ENCODE measurements around the gene ZNF18.
"Not testable (repeated sequence)": the region's sequence is repeated elsewhere in the genome, so short reads cannot be mapped to it uniquely, and the experiment has no call there.

Gene ZNF18

GRCh38 chr17:11986179-11986941 is 10.9 kb downstream of the ZNF18 start:
- Histone ChIP-seq H3K27me3 (ENCODE audit: insufficient read depth, low read length, poor library complexity, severe bottlenecking) (no peaks in the 10 kb centered on the region), H3K9me3 (ENCODE audit: insufficient read depth, low read depth, low read length) (no peaks in the 10 kb centered on the region), H3K4me1 (ENCODE audit: insufficient read depth, low read length, poor library complexity, severe bottlenecking) (no peaks in the 10 kb centered on the region), H3K79me2 (ENCODE audit: insufficient read depth, low read length) (no peaks in the 10 kb centered on the region), H3F3A (ENCODE audit: low read depth) (no peaks in the 10 kb centered on the region), H2AFZ (ENCODE audit: low read length) (no peak overlapping the region), H3K36me3 (ENCODE audit: insufficient read depth, low read length) (peaks cover 13% of the 10 kb centered on the region; the same call in 1 of the 2 replicates), H4K20me1 (ENCODE audit: insufficient read depth, low read length, poor library complexity, severe bottlenecking) (no peaks in the 10 kb centered on the region), H3K4me3 (ENCODE audit: low read length, poor library complexity, severe bottlenecking) (no peak overlapping the region), H3K9me2 (replicated peaks; ENCODE audit: low read depth, low read length) (no peaks in the 10 kb centered on the region), H3K9ac (ENCODE audit: low read depth, low read length, poor library complexity, severe bottlenecking) (no peak overlapping the region), H3K4me2 (ENCODE audit: low read depth, low read length, poor library complexity, severe bottlenecking) (no peak overlapping the region)
- TF ChIP-seq EZH2phosphoT487 (IDR thresholded peaks at IDR 0.05; ENCODE audit: borderline replicate concordance): no peak

- Histone ChIP-seq H3K4me2 (ENCODE audit: low read depth, low read length, poor library complexity, severe bottlenecking) (no peak overlapping the region), H3K9me2 (replicated peaks; ENCODE audit: low read depth, low read length) (no peaks in the 10 kb centered on the region), H2AFZ (ENCODE audit: low read length) (no peak overlapping the region), H3K36me3 (ENCODE audit: insufficient read depth, low read length) (peaks cover 27% of the 10 kb centered on the region; the same call in 1 of the 2 replicates), H3K27me3 (ENCODE audit: insufficient read depth, low read length, poor library complexity, severe bottlenecking) (no peaks in the 10 kb centered on the region), H4K20me1 (ENCODE audit: insufficient read depth, low read length, poor library complexity, severe bottlenecking) (no peaks in the 10 kb centered on the region), H3K79me2 (ENCODE audit: insufficient read depth, low read length) (no peaks in the 10 kb centered on the region), H3K4me3 (ENCODE audit: low read length, poor library complexity, severe bottlenecking) (no peak overlapping the region), H3K4me1 (ENCODE audit: insufficient read depth, low read length, poor library complexity, severe bottlenecking) (no peaks in the 10 kb centered on the region), H3K9ac (ENCODE audit: low read depth, low read length, poor library complexity, severe bottlenecking) (no peak overlapping the region), H3F3A (ENCODE audit: low read depth) (no peaks in the 10 kb centered on the region), H3K9me3 (ENCODE audit: insufficient read depth, low read depth, low read length) (no peaks in the 10 kb centered on the region)
- no peak for TF ChIP-seq CTCF (conservative IDR thresholded peaks at IDR 0.05; ENCODE audit: low read length)
- no peak for TF ChIP-seq EZH2phosphoT487 (IDR thresholded peaks at IDR 0.05; ENCODE audit: borderline replicate concordance)
Measured at GRCh38 chr17:11981862-11982261, 15.4 kb downstream of the ZNF18 start.

DNA sequence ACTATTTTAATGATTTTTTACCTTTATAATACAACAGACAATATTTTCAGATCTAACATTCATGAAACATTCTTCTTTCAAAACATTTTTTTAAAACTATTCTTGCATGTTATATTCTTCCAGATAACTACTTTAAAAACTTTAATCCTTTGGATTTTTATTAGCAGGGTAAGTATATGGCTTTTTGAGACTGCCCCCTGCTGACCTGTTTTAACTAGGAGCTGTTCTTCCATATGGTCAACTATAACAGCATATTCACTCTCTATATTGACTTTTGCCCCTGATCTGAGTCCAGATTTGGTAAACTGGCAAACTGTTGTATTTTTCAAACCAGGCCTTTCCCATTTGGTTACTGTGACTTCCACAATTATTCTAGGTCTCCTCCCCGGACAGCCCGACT is 16.5 kb downstream of the ZNF18 start:
- H3K9me2 ChIP-seq (replicated peaks; ENCODE audit: low read depth, low read length): no peaks in the 10 kb centered on the region
- H3K9me3 ChIP-seq (ENCODE audit: insufficient read depth, low read depth, low read length): no peaks in the 10 kb centered on the region
- H3K4me2 ChIP-seq (ENCODE audit: low read depth, low read length, poor library complexity, severe bottlenecking): no peak overlapping the region
- H3K9ac ChIP-seq (ENCODE audit: low read depth, low read length, poor library complexity, severe bottlenecking): no peak overlapping the region
- peak; percentile 52 for TF ChIP-seq CTCF (conservative IDR thresholded peaks at IDR 0.05; ENCODE audit: low read length)
- TF ChIP-seq EZH2phosphoT487 (IDR thresholded peaks at IDR 0.05; ENCODE audit: borderline replicate concordance): no peak
- no peaks in the 10 kb centered on the region for H4K20me1 ChIP-seq (ENCODE audit: insufficient read depth, low read length, poor library complexity, severe bottlenecking)
- no peaks in the 10 kb centered on the region for H3K4me1 ChIP-seq (ENCODE audit: insufficient read depth, low read length, poor library complexity, severe bottlenecking)
- H3K36me3 ChIP-seq (ENCODE audit: insufficient read depth, low read length): peaks cover 27% of the 10 kb centered on the region; the same call in 1 of the 2 replicates
- no peaks in the 10 kb centered on the region for H3F3A ChIP-seq (ENCODE audit: low read depth)
- no peaks in the 10 kb centered on the region for H3K27me3 ChIP-seq (ENCODE audit: insufficient read depth, low read length, poor library complexity, severe bottlenecking)
- no peaks in the 10 kb centered on the region for H3K79me2 ChIP-seq (ENCODE audit: insufficient read depth, low read length)
- H3K4me3 ChIP-seq (ENCODE audit: low read length, poor library complexity, severe bottlenecking): no peak overlapping the region
- no peak overlapping the region for H2AFZ ChIP-seq (ENCODE audit: low read length)

DNA sequence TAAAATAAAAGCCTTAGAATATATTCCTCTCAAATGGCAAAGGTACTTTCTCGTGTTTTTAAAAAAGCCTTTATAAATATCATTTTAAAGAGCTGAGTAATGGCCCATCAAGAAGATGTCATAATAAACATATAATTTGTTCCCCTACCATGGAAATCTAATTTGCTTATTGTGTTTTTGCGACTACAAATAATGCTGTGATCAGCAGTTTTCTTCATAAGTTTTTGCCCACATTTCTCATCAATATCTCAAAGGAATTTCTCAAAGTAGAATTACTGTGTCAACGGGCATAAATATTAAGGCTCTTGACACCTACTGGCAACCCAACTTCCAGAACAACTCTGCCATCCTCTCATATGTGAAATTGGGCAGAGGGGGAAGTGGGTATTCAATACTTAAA is 17.5 kb downstream of the ZNF18 start:
- peaks cover 27% of the 10 kb centered on the region; the same call in 1 of the 2 replicates for H3K36me3 ChIP-seq (ENCODE audit: insufficient read depth, low read length)
- no peaks in the 10 kb centered on the region for H3K9me3 ChIP-seq (ENCODE audit: insufficient read depth, low read depth, low read length)
- no peak overlapping the region for H3K9ac ChIP-seq (ENCODE audit: low read depth, low read length, poor library complexity, severe bottlenecking)
- no peak overlapping the region for H3K4me3 ChIP-seq (ENCODE audit: low read length, poor library complexity, severe bottlenecking)
- H3K27me3 ChIP-seq (ENCODE audit: insufficient read depth, low read length, poor library complexity, severe bottlenecking): no peaks in the 10 kb centered on the region
- no peaks in the 10 kb centered on the region for H3K4me1 ChIP-seq (ENCODE audit: insufficient read depth, low read length, poor library complexity, severe bottlenecking)
- no peaks in the 10 kb centered on the region for H3F3A ChIP-seq (ENCODE audit: low read depth)
- no peaks in the 10 kb centered on the region for H4K20me1 ChIP-seq (ENCODE audit: insufficient read depth, low read length, poor library complexity, severe bottlenecking)
- H3K4me2 ChIP-seq (ENCODE audit: low read depth, low read length, poor library complexity, severe bottlenecking): no peak overlapping the region
- TF ChIP-seq CTCF (conservative IDR thresholded peaks at IDR 0.05; ENCODE audit: low read length) (no peak), EZH2phosphoT487 (IDR thresholded peaks at IDR 0.05; ENCODE audit: borderline replicate concordance) (no peak)
- no peaks in the 10 kb centered on the region for H3K79me2 ChIP-seq (ENCODE audit: insufficient read depth, low read length)
- no peak overlapping the region for H2AFZ ChIP-seq (ENCODE audit: low read length)
- no peaks in the 10 kb centered on the region for H3K9me2 ChIP-seq (replicated peaks; ENCODE audit: low read depth, low read length)

DNA sequence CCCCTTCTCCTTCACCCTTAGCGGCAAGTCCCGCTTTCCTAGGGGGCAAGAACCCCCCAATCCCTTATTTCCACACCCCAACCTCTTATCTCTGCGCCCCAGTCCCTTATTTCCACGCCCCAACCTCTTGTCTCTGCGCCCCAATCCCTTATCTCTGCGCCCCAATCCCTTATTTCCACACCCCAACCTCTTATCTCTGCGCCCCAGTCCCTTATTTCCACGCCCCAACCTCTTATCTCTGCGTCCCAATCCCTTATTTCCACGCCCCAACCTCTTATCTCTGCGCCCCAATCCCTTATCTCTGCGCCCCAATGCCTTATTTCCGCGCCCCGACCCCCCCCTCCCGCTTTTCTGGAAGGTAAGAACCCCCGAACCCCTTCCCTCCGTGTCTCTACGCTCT is 24.5 kb downstream of the ZNF18 start:
- not testable (repeated sequence) for H3F3A ChIP-seq (ENCODE audit: low read depth); H3K9ac ChIP-seq (ENCODE audit: low read depth, low read length, poor library complexity, severe bottlenecking); H3K9me3 ChIP-seq (ENCODE audit: insufficient read depth, low read depth, low read length); H3K4me2 ChIP-seq (ENCODE audit: low read depth, low read length, poor library complexity, severe bottlenecking); H2AFZ ChIP-seq (ENCODE audit: low read length); H3K9me2 ChIP-seq (replicated peaks; ENCODE audit: low read depth, low read length); H3K27me3 ChIP-seq (ENCODE audit: insufficient read depth, low read length, poor library complexity, severe bottlenecking); H3K36me3 ChIP-seq (ENCODE audit: insufficient read depth, low read length); H3K4me3 ChIP-seq (ENCODE audit: low read length, poor library complexity, severe bottlenecking); H3K79me2 ChIP-seq (ENCODE audit: insufficient read depth, low read length); H4K20me1 ChIP-seq (ENCODE audit: insufficient read depth, low read length, poor library complexity, severe bottlenecking); H3K4me1 ChIP-seq (ENCODE audit: insufficient read depth, low read length, poor library complexity, severe bottlenecking)

Measured in Loucy (cell line).